DOHH2 (cell line): ENCODE data around the gene PLPP6.
"Not testable (repeated sequence)": the region's sequence is repeated elsewhere in the genome, so short reads cannot be mapped to it uniquely, and the experiment has no call there.

ENCODE experiments used
- CTCF ChIP-seq: fragments of 200-600 bp; sonication (generic); IDR thresholded peaks from one replicate; pipeline ENCODE4 v1.5.1; 2014; ENCODE audit warnings: antibody characterized with exemption, mild to moderate bottlenecking, low read depth, low read length; ENCODE audit not compliant: poor library complexity, severe bottlenecking
- EZH2phosphoT487 ChIP-seq: fragments of 200-600 bp; sonication (generic); IDR thresholded peaks from 2 replicates; pipeline ENCODE4 v1.6.1; 2017; ENCODE audit warnings: borderline replicate concordance, mild to moderate bottlenecking, antibody characterized with exemption, low read length, moderate library complexity, mixed read lengths

GRCh38 chr9:4660665-4661064 lies 1.4 kb upstream of the PLPP6 start:
- not testable (repeated sequence) for TF ChIP-seq CTCF, EZH2phosphoT487
